Right ventricle myocardium superior (tissue), 1 donor: ENCODE results near the gene LRPAP1. TPM values are rescaled to one million over a fixed set of nuclear protein-coding genes. Genes with fewer than 3 reads are reported as not detected.

ENCODE experiments used
- ATAC-seq: fragments of 200-7000 bp; cut with Tn5 transposase; one replicate; pipeline ENCODE4 v1.9.1; 2020; ENCODE audit warnings: mild to moderate bottlenecking; ENCODE audit not compliant: poor library complexity
- DNase-seq: peaks from one replicate; pipeline ENCODE4 v3.0.0-alpha.2; 2020
- intact Hi-C: fragments of 100-400 bp; cut with DNase I; formaldehyde crosslinking; loops from one replicate; pipeline ENCODE4 v1.11.2; 2022
- total RNA-seq: library from RNA; stranded (reverse); fragmentation: NEBNext Ultra II Directional; extraction: Animal tissue kit (Norgen Biotek cat#: 25700); gene quantifications from one replicate; pipeline ENCODE4 v1.2.1, GENCODE V29; 2021
- donor health status: DM: no; HTN: yes; CAD: no; lungs with severe emphysema.

LRPAP1 gene
- total RNA-seq, 1 donor from 2014 or later = 280 TPM

GRCh38 chr4:3484057-3484973 lies 47.9 kb downstream of the LRPAP1 start:
- DNase-seq (peak; percentile 86), ATAC-seq (peak; percentile 73)
- intact Hi-C loops = no loop called here

GRCh38 chr4:3483471-3483921 lies 48.7 kb downstream of the LRPAP1 start:
- intact Hi-C loops = no loop called here
- DNase-seq (peak; percentile 87), ATAC-seq (peak; percentile 76)

- ATAC-seq (no peak), DNase-seq (no peak)
- intact Hi-C loops = no loop called here
These were observed 49.5 kb downstream of the LRPAP1 start for GRCh38 chr4:3482707-3483106.

- ATAC-seq (no peak), DNase-seq (no peak)
- intact Hi-C loops = no loop called here
These were observed 50.3 kb downstream of the LRPAP1 start for GRCh38 chr4:3481783-3482393.

- intact Hi-C loops = no loop called here
- no peak for DNase-seq
- ATAC-seq = no peak
These were observed 51.1 kb downstream of the LRPAP1 start for GRCh38 chr4:3481113-3481531.

GRCh38 chr4:3480528-3481112 lies 51.6 kb downstream of the LRPAP1 start:
- intact Hi-C loops = no loop called here
- DNase-seq (peak; percentile 87), ATAC-seq (peak; percentile 33)

GRCh38 chr4:3479358-3480101 lies 52.7 kb downstream of the LRPAP1 start:
- peak; percentile 11 for ATAC-seq
- intact Hi-C loops = no loop called here
- DNase-seq = no peak

- ATAC-seq = no peak
- no peak for DNase-seq
- intact Hi-C loops = no loop called here
These were observed 53.5 kb downstream of the LRPAP1 start for GRCh38 chr4:3478446-3479357.

GRCh38 chr4:3477750-3478430 lies 54.3 kb downstream of the LRPAP1 start:
- no peak for DNase-seq
- intact Hi-C loops = no loop called here
- ATAC-seq = no peak

- peak; percentile 21 for DNase-seq
- no peak for ATAC-seq
- intact Hi-C loops = no loop called here
These were observed 55.1 kb downstream of the LRPAP1 start for GRCh38 chr4:3476936-3477749.

- DNase-seq = peak; percentile 31
- intact Hi-C loops = no loop called here
- no peak for ATAC-seq
These were observed 55.9 kb downstream of the LRPAP1 start for GRCh38 chr4:3476341-3476747.

GRCh38 chr4:3475713-3476260 lies 56.4 kb downstream of the LRPAP1 start:
- ATAC-seq (no peak), DNase-seq (no peak)
- intact Hi-C loops = no loop called here

GRCh38 chr4:3475041-3475712 lies 57.0 kb downstream of the LRPAP1 start:
- peak; percentile 26 for DNase-seq
- intact Hi-C loops = no loop called here
- ATAC-seq = no peak

- intact Hi-C loops = no loop called here
- DNase-seq = peak; percentile 26
- ATAC-seq = no peak
These were observed 58.0 kb downstream of the LRPAP1 start for GRCh38 chr4:3473996-3474765.
